HG03103 (cell line): ENCODE data around the gene TMEM242.

Experiments used
- ATAC-seq: cut with Tn5 transposase; IDR thresholded peaks from one replicate; pipeline ENCODE4 v1.9.1; 2021; ENCODE audit warnings: low read depth; ENCODE audit not compliant: unreplicated experiment

TMEM242 gene

DNA sequence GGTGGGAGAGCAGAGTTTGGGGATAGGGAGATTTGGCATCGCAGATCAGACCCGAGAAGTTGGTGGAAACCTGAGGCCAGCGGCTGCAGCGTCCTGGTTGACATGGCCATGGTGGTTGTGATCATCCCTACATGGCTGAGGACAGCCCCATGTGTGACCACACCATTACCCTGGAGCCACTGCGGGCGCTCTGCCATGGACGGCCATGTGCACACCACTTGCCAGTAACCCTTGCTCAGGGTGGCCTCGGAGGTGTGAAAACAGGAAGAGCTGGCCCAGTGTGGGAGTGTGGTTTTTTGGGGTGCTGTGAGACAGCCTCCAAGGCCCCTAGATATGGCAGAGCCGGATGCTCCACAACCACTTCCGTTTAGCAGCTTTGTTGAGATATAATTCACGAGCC lies 64.4 kb downstream of the TMEM242 start:
- ATAC-seq, result no peak

DNA sequence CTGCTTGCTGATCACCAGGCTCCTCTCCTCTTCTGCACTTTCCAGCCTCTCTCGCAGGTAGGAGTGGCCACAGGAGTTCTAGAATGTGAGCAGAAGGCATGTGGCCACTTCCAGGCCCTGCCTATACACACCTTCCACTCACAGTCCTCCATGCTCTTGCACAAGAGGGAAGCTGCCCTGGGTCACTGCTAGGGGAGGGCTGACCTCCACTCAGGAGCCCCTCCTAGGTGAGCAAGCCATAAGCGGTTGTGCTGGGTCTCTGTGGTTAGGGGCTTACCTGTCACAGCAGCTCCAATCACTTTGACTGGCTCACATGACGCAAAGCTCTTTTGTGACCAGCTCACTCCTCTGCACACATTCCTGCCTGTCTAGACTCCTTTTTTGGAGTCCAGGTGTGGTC lies 68.2 kb downstream of the TMEM242 start:
- no peak for ATAC-seq

DNA sequence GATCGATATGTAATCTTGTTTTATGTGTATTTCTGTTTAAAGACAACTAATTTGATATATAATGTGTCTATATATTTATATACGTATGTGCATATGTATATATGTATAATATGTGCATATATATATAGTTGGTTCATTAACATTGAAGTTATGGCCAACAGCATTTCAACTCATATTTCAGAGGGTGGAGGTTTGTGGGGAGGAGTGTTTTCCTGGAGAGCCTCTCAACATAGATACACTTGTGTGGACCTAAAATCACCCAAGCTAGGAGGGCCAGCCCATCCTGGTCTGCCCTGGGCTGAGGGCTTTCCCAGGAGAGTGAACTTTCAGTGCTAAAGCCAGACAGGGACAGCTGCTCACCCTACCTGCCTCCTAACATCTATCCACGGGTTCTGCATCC lies 68.8 kb downstream of the TMEM242 start:
- no peak for ATAC-seq

DNA sequence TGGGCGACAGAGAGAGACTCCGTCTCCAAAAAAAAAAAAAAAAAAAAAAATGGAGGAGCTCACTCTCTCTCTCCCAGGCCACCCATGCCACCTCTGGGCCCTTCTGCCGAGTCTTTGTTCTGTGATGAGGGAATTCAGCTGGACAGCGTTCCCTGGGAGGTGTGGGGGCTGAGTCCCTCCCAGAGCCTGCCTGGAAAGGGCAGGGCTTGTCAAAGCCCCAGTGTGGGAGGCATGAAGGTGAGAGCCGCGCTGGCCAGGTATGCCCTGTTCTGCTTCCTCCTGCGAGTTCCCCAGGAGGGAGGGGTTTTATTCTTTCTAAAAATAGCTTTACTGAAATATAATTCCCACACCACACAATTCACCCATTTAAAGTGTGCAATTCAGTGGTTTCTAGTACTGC lies 69.6 kb downstream of the TMEM242 start:
- ATAC-seq, result no peak

DNA sequence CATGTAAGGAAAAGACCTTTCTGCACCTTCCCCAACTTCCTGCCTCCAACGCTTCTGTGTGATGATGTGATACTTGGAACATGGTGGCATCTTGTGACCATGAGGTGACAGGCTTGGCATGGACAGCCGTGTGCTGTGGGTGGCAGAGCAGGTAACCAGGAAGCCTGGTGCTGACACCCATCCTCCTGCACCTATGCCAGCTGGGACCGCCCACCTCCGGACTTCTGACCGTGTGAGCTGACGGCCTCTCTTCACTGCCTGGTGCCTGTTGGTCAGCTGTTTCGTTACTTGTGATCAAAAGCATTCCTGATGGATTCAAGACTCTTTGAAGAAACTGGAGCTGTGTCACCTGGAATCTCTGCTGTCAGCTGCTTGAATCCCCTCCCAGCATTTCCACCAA lies 70.3 kb downstream of the TMEM242 start:
- no peak for ATAC-seq

DNA sequence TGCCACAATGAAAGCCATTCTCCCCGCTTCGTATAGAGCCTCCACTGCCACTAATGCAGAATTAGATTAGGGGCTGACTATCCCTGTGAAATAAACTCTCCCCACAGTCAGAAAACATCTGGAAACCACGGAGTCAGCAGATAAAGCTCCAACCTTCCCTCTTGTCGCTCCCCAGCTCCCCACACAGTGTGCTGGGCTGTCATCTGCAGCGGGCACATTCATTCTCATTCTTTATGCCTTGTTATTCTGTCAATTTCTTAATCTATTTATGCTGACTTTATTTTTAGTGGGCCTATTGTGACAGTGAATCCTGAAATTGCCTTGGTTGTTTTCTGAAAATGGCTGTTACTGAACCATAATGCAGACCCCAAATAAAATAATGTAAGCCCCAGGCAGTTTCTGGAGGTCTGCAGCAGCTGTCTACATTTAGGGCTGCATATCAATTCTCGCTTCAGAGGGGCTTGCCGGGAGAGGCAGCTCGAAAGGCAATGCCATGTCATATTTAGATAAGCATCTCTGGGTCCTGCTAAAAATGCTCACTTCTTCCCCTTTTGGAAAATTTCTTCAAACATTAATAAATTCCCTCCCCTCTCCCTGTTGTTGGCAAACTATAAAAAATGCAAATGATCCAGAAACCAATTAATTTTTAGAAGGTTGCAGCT lies 71.6 kb downstream of the TMEM242 start:
- ATAC-seq, result no peak

DNA sequence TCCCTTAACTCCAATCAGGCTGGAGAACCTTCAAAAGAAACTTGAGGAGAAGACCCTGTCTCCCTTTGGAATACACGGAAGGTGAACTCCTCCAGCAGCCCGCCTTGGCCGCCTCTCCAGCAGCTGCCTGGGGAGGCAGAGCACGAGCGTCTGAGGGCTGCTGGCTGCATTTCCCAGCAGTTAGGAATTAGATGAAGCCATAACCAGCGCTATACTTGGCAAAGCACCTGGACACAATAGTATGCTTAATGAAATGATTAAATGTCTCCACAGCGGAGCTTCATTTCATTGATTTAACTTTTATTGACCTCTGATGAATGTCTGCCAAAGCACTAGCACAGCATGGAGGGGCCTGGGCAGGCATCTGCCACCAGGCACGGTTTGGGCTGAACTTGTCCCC lies 73.5 kb downstream of the TMEM242 start:
- no peak for ATAC-seq

DNA sequence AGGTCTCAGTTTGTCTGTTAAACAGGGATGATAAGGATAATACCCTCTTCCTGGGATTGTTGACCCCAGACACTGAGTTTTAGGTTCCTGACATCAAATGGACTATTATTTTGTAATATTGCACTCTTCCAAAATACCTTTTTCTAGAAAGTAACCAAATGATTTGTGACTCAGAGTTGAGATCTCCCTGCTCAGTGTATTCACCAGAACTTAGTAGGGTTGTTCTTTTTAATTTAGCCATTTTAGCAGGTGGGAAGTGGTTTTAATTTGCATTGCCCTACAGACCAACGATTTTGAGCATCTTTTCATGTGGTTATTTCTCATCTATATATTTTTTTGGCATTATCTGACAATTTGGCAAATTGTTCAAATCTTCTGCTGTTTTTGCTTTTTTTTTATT lies 75.1 kb downstream of the TMEM242 start:
- ATAC-seq, result no peak

DNA sequence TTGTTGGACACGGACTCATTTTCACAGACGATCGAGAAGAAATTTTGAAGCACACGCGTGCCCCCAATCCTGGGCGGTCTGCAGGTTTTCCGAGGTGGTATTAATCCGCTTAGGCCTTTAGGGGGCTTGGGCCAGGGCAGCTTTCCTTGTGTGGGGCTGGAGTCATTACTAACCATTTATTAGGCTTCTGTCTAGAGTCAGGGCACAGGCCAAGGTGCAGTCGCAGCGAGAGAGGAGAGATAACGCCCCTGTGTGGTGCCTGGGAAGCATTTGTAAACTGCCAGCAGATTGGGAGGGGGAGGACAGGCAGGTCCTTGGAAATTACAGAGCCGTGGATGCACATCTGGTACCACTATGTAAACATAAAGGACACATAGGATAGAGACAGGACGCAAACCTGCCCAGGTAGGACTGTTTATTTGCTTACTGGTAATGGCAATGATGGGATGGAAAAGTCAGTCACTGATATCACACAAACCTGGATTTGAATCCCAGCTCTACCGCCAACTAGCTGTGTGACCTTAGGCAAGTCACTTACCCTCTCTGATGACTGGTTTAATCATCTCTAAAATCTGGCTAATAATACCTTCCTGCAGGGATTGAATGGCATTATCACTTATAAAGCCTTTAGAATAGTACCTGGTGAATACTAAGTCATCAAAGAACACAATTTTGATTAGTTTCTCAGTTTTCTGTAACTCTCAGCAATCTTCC lies 76.4 kb downstream of the TMEM242 start:
- ATAC-seq, result no peak

DNA sequence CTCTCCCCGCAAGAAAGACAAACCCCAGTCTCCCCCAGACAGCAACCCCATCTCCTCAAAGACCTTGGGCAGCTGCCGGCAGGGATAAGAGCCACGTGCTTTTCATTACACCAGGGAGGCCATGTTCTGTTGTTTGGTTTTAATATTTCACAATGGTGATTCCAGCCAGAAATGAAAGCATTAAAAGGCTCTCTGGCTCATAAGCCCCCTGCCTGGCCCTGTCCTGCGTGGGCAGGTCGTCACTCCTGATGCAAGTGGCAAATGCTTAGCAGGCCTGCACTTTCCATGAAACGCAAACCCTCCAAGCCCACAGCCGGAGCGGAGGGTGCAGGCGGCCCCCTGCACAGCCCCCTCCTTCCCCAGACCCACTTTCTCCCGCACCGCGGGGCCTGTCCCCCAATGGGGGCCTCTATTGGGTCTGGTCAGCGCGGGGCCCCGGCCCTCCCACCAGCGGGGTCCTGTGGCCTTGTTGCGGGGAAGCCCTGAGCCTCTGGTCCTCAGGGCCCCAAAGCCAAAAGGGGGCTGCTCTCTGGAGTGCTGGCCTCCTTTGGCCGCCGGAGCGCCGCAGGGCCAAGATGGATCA lies 77.2 kb downstream of the TMEM242 start:
- ATAC-seq, result no peak

DNA sequence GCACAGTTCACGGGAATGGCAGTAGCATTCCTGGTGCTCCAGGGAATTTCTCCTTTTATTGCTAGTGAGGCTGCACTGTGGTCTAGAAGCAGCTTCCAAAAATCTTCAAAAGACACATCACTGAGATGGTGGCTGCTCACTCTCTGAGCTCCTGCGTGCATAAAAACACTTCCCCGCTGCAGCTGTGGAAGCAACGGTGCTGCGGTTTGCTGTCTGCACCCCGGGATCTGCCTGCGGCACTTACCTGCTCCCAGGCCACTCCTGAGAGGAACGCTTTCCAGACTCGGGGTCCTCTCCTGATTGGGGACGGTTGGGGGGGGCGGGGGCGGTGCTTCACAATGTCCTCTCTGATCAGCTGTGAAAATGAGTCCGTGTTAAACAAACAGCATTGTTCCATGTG lies 77.9 kb downstream of the TMEM242 start:
- ATAC-seq, result no peak

DNA sequence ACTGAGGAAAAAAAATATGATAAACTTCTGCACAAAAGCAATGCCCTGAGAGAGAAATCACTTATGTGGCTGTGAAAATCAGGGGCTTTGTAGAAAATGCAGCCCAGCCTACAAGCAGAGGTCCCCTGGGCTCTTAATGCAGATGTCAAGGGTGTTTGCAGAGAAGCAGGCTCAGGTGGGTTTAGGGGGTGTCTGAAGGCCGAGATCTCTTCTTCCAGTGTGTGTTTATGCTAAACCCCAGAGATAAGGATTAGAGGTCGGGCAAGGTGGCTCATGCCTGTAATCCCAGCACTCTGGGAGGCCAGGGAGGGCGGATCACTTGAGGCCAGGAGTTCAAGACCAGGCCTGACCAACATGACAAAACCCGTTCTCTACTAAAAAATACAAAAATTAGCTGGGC lies 78.5 kb downstream of the TMEM242 start:
- no peak for ATAC-seq

DNA sequence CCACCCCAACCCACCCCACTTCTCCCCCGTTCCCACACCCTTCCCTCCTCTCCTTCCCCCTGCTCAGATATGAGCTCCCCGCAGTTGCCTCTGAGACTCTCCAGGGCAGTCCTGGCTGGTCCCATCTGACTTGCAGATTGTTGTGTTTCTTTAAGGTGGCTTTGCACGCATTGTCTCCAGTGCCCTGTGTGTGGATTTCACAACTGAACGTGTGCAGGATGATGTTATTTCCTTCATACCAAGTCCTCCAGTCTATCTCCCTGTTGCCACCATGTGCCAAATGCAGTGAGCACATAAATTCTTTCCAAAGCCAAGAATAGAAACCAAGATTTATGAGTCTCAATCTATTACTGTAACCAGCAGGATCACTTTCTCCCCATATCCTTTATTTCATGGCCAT lies 79.1 kb downstream of the TMEM242 start:
- ATAC-seq, result no peak

DNA sequence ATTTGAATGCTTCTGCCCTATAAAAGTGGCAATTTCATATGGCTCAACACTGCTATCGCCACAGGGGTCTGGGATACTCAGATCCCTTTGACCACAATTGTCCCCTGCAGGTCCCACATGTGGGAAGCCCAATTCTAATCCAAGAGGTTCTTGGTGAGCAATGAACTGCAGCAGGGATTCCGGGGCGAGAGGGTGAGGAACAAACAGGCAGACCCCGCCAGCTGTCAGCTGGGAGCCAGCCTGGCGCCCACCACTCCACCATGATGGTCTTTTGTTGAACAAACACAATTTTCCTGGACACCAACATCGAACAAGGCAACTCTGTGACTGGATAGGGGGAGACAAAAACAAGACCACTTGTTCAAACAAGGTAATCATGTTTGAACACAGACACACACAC lies 80.5 kb downstream of the TMEM242 start:
- ATAC-seq, result no peak

DNA sequence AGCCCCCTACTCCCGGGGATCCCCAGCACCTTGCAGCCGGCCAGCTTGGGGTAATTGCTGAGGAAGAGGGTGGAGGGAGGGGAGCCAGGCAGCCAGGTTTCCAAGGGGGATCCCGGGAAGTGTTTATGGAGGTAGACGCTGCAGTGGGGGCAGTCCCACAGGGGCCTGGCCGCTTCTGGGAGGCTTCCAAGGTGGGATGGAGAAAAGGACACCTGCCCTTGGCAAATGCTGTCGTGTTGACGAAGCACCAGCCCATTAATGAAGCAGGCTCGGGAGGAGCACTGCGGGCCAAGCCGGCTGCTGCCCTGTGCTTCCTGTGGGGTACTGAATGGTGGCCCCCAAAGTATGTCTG lies 82.4 kb downstream of the TMEM242 start:
- no peak for ATAC-seq

DNA sequence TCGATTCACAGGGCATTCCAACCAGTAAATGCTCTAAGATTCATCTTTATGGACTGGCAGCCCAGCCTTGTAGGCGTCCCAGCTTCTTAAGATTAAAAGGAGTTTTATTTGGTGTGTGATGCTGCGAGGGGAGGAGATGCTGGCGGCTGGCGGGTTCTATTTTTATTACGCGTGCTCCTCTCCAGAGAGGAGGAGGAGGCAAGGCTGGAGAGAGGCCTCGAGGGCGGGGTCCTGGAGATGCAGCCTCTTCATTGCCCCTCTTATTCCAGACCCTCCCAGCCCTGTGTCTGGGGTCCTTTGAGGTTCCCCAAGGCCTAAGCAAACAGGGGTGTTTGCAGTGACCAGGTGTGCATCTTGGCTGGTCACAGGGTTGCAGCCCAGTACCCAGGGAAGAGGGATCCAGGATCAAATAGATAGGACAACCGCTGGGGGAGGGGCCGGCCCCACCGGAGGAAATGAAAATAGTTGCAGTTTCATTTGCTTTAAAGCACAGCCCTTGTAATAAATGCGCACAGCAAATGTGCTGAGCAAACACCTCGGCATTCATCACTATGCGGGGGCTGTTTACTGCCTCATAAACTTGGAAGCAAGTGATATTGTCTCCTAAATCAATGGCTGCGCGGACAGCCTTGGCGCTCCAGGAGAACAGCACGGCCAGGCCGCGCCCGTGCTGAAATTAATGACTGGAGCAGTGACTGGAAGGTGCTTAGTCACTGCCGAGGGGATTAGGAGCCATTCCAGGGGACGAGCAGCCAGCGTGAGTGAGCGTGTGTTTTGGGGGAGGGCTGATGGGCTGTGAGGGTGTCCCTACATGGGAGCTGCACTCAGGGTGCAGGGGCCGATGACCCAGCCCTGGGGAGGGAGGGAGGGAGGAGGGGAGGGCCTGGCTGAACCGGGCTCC lies 83.0 kb downstream of the TMEM242 start:
- no peak for ATAC-seq

DNA sequence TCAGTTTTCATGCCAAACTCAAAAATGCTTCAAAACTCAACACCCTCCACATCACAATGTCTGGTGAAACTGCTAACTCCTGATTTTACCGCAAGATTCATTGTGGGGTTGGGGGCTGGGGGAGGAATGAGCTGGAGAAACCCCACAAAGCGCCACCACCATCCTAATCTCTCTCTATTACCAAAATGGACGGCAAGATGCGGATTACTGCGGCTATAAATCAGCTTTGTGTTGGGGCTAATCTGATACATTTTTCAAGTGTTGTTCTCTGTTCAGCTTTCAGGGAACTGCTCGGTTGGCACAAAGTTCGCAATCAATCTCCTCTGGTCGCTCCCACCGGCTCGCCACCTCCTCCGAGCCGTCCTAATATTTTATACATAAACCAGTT lies 83.7 kb downstream of the TMEM242 start:
- ATAC-seq, result no peak
